ENCODE data around the gene BNIP2. TPM values are rescaled to one million over a fixed set of nuclear protein-coding genes. Genes with fewer than 3 reads are reported as not detected.

BNIP2 gene
- total and polyA plus RNA-seq, 2 experiments from 2014 or later, result 81.9 to 123 TPM

DNA sequence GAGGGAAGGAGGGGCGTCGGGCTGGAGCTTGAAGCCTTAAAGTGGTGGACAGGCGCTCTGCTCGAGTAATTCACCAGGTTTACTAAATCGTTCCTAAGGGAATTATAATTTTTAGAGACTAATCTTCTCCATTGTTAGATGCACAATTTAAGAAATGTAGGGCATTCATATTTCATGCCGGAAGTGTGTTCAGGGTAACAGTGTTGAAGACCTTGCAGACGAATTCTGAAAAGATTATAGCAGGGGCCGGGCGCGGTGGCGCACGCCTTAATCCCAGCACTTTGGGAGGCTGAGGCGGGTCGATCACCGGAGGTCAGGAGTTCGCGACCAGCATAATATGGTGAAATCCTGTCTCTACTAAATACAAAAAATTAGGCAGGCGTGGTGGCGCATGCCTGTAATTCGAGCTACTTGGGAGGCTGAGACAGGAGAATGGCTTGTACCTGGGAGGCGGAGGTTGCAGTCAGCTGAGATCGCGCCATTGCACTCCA lies 31.4 kb downstream of the BNIP2 start:
- in situ Hi-C loops (cut with MboI), result no loop called here
- H3K4me3 ChIP-seq, result peak overlapping the region; percentile 97
- H3K79me2 ChIP-seq (ENCODE audit: insufficient read depth), result peaks cover 46% of the 10 kb centered on the region
- peaks cover 24% of the 10 kb centered on the region; the same call in 1 of the 2 replicates for H3K36me3 ChIP-seq (ENCODE audit: low read depth)
- peak overlapping the region; percentile 70; the same call in 1 of the 2 replicates for H3K27ac ChIP-seq
- 32 to 34% methylated on average over 23 of the region's 23 CpGs for WGBS, 2 experiments (ENCODE audit: low coverage in 1 of 2, low lambda C conversion rate in 2 of 2, missing lambda C conversion rate in 2 of 2)
- H4K20me1 ChIP-seq (ENCODE audit: insufficient read depth), result no peaks in the 10 kb centered on the region
- peak overlapping the region; percentile 60 for H3K4me2 ChIP-seq (ENCODE audit: unreplicated experiment)
- peak overlapping the region; percentile 85 for H2AFZ ChIP-seq
- H3K4me1 ChIP-seq (ENCODE audit: insufficient read depth), result peaks cover 19% of the 10 kb centered on the region
- no peaks in the 10 kb centered on the region for H3K9me2 ChIP-seq (ENCODE audit: insufficient read depth)
- no peak for DNase-seq
- no peaks in the 10 kb centered on the region for H3K9me3 ChIP-seq (ENCODE audit: low read depth)
- TF ChIP-seq EZH2 (IDR thresholded peaks at IDR 0.05; ENCODE audit: insufficient read depth, poor library complexity, severe bottlenecking) (no peak), EZH2phosphoT487 (IDR thresholded peaks at IDR 0.05; ENCODE audit: insufficient read depth, low read depth) (no peak)
- no peaks in the 10 kb centered on the region for H3K27me3 ChIP-seq (replicated peaks; ENCODE audit: insufficient read depth)
- H3K9ac ChIP-seq, result peak overlapping the region; percentile 94
- peaks cover 35% of the 10 kb centered on the region for H3F3A ChIP-seq (ENCODE audit: insufficient read depth)

DNA sequence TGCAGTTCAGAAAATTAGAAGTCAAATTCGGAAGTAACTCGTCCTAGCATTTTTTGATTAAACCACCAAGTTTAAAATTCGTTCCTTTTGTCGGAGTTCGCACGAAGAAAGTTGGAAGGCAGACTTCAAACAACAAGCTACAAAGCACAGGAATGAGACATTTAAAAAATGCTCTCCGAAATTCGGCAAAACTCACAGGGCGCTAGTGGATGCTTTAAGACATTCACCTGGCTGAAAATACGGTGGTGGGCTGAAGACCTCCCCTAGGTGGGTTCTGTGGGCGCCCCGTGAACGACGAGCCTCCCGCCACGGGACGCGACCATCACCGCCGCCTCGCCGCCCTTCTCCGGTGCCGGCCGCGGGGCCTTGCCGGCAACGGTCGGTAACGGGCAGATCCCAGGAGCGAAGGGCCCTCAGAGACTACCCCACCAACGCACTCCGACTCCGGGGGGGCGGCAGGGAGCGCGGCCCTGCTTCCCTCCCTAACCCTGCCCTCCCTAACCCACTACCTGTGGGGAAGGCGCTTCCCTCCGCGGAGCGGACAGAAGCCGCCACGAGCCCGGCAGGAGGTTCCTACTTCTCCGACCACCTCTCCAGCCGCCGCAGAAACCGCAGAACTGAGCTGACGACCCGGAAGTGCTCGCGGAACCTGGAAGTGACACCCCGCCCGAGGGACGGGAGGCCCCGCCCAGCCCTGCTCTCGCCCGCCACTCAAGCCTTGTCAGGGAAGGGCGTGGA lies 32.1 kb downstream of the BNIP2 start, which contains the start of gene GTF2A2:
TSS of gene GTF2A2 (minus strand) at position 619 of the 738 bp plus-strand sequence. CDS start 5,238 bp downstream, outside the sequence.
- Histone ChIP-seq H2AFZ (peak within 1 kb of the TSS; percentile 85), H3K36me3 (ENCODE audit: low read depth) (peaks cover 30% of the 10 kb centered on the region)

GRCh38 chr15:59654046-59654445 lies 35.1 kb downstream of the BNIP2 start:
- DNase-seq, result no peak

More for the DNA sequence above, 32.1 kb downstream of the BNIP2 start, which contains the start of gene GTF2A2:
- Histone ChIP-seq H3K4me2 (ENCODE audit: unreplicated experiment) (peak within 1 kb of the TSS; percentile 98), H3F3A (ENCODE audit: insufficient read depth) (peaks cover 28% of the 10 kb centered on the region), H3K79me2 (ENCODE audit: insufficient read depth) (peaks cover 52% of the 10 kb centered on the region), H3K9ac (peak within 1 kb of the TSS; percentile 94), H3K27ac (peak within 1 kb of the TSS; percentile 70), H3K27me3 (replicated peaks; ENCODE audit: insufficient read depth) (no peaks in the 10 kb centered on the region), H4K20me1 (ENCODE audit: insufficient read depth) (no peaks in the 10 kb centered on the region), H3K4me1 (ENCODE audit: insufficient read depth) (peaks cover 13% of the 10 kb centered on the region), H3K9me2 (ENCODE audit: insufficient read depth) (no peaks in the 10 kb centered on the region), H3K9me3 (ENCODE audit: low read depth) (no peaks in the 10 kb centered on the region), H3K4me3 (peak within 1 kb of the TSS; percentile 97)
- TF ChIP-seq EZH2phosphoT487 (IDR thresholded peaks at IDR 0.05; ENCODE audit: insufficient read depth, low read depth) (no peak), EZH2 (IDR thresholded peaks at IDR 0.05; ENCODE audit: insufficient read depth, poor library complexity, severe bottlenecking) (no peak)
- 2% methylated on average over 57 to 59 of the region's 59 CpGs for WGBS, 2 experiments (ENCODE audit: low coverage in 1 of 2, low lambda C conversion rate in 2 of 2, missing lambda C conversion rate in 2 of 2)
- peak; percentile 98 for DNase-seq
- in situ Hi-C loops (cut with MboI), result no loop called here

GRCh38 chr15:59649603-59650002 lies 39.5 kb downstream of the BNIP2 start:
- H3K79me2 ChIP-seq (ENCODE audit: insufficient read depth), result peaks cover 51% of the 10 kb centered on the region
- no peak overlapping the region for H2AFZ ChIP-seq
- H3K36me3 ChIP-seq (ENCODE audit: low read depth), result peaks cover 39% of the 10 kb centered on the region
- no peaks in the 10 kb centered on the region for H3K27me3 ChIP-seq (replicated peaks; ENCODE audit: insufficient read depth)
- H3K4me3 ChIP-seq, result no peak overlapping the region
- H3K4me2 ChIP-seq (ENCODE audit: unreplicated experiment), result no peak overlapping the region
- TF ChIP-seq EZH2 (IDR thresholded peaks at IDR 0.05; ENCODE audit: insufficient read depth, poor library complexity, severe bottlenecking) (no peak), EZH2phosphoT487 (IDR thresholded peaks at IDR 0.05; ENCODE audit: insufficient read depth, low read depth) (no peak)
- no peaks in the 10 kb centered on the region for H4K20me1 ChIP-seq (ENCODE audit: insufficient read depth)
- in situ Hi-C loops (cut with MboI), result no loop called here
- H3F3A ChIP-seq (ENCODE audit: insufficient read depth), result no peaks in the 10 kb centered on the region
- no peak overlapping the region for H3K27ac ChIP-seq
- H3K9me3 ChIP-seq (ENCODE audit: low read depth), result no peaks in the 10 kb centered on the region
- no peaks in the 10 kb centered on the region for H3K4me1 ChIP-seq (ENCODE audit: insufficient read depth)
- DNase-seq, result no peak
- H3K9me2 ChIP-seq (ENCODE audit: insufficient read depth), result no peaks in the 10 kb centered on the region
- H3K9ac ChIP-seq, result no peak overlapping the region

More at GRCh38 chr15:59654046-59654445, 35.1 kb downstream of the BNIP2 start:
- Histone ChIP-seq H3K9ac (no peak overlapping the region), H3K27me3 (replicated peaks; ENCODE audit: insufficient read depth) (no peaks in the 10 kb centered on the region), H3K9me3 (ENCODE audit: low read depth) (no peaks in the 10 kb centered on the region), H3K4me2 (ENCODE audit: unreplicated experiment) (no peak overlapping the region), H3K36me3 (ENCODE audit: low read depth) (peaks cover 25% of the 10 kb centered on the region), H3K4me1 (ENCODE audit: insufficient read depth) (peaks cover 9% of the 10 kb centered on the region), H3K79me2 (ENCODE audit: insufficient read depth) (peaks cover 76% of the 10 kb centered on the region), H4K20me1 (ENCODE audit: insufficient read depth) (no peaks in the 10 kb centered on the region), H3F3A (ENCODE audit: insufficient read depth) (peaks cover 7% of the 10 kb centered on the region), H3K27ac (no peak overlapping the region), H3K4me3 (no peak overlapping the region), H3K9me2 (ENCODE audit: insufficient read depth) (no peaks in the 10 kb centered on the region), H2AFZ (no peak overlapping the region)
- in situ Hi-C loops (cut with MboI), result no loop called here
- 92 to 95% methylated on average over 1 of the region's 1 CpG for WGBS, 2 experiments (ENCODE audit: low coverage in 1 of 2, low lambda C conversion rate in 2 of 2, missing lambda C conversion rate in 2 of 2)
- TF ChIP-seq EZH2phosphoT487 (IDR thresholded peaks at IDR 0.05; ENCODE audit: insufficient read depth, low read depth) (no peak), EZH2 (IDR thresholded peaks at IDR 0.05; ENCODE audit: insufficient read depth, poor library complexity, severe bottlenecking) (no peak)

All from GM23248 (cell line).